BJ (cell line): ENCODE measurements around the gene NTRK3. TPM values are rescaled to one million over a fixed set of nuclear protein-coding genes. Genes with fewer than 3 reads are reported as not detected.
"Not testable (repeated sequence)": the region's sequence is repeated elsewhere in the genome, so short reads cannot be mapped to it uniquely, and the experiment has no call there.

ENCODE experiments used
- CTCF ChIA-PET: fragments of 350-600 bp; formaldehyde crosslinking; extraction: SDS; loops from one replicate; lab custom pipeline; 2021; ENCODE audit warnings: antibody characterized with exemption, inconsistent platforms; lab: Yijun Ruan, JAX
- POLR2A ChIA-PET: fragments of 300-600 bp; sonication (Branson Sonifier 250); formaldehyde crosslinking; extraction: SDS; loops from one replicate; lab custom pipeline; 2021; ENCODE audit warnings: antibody characterized with exemption; lab: Charles Lee
- DNase-seq: peaks from one replicate; pipeline ENCODE4 v3.0.0-alpha.2; 2011; ENCODE audit warnings: low read depth
- H3K27me3 ChIP-seq: 2 replicates; pipeline ENCODE4 v1.6.0; 2011; ENCODE audit warnings: low read length; ENCODE audit not compliant: control insufficient read depth, insufficient read depth
- H3K36me3 ChIP-seq: 2 replicates; pipeline ENCODE4 v1.5.1; 2011; ENCODE audit warnings: low read length; ENCODE audit not compliant: control insufficient read depth, insufficient read depth
- H3K4me3 ChIP-seq: 2 replicates; pipeline ENCODE4 v1.5.1; 2011; ENCODE audit warnings: low read depth, mild to moderate bottlenecking, control low read depth, low read length
- CTCF ChIP-seq: IDR thresholded peaks from 2 replicates; pipeline ENCODE4 v1.5.1; 2011; ENCODE audit warnings: low read depth, mild to moderate bottlenecking, control low read depth, inconsistent platforms, low read length, moderate library complexity; ENCODE audit not compliant: insufficient read depth
- polyA plus RNA-seq: library from polyadenylated mRNA; depleted of rRNA; stranded (reverse); fragments of >200 nt; gene quantifications from 2 replicates; pipeline ENCODE4 v1.2.3, GENCODE V29; 2011

NTRK3 gene
- polyA plus RNA-seq, 1 experiment = 0.12 TPM

- ChIA-PET POLR2A (no interaction called here), CTCF (no interaction called here)
- no peak overlapping the region for H3K4me3 ChIP-seq
- no peaks in the 10 kb centered on the region for H3K27me3 ChIP-seq
- H3K36me3 ChIP-seq = no peaks in the 10 kb centered on the region
- DNase-seq = no peak
- no peak for TF ChIP-seq CTCF
Measured at GRCh38 chr15:87849181-87849580, 407.4 kb downstream of the NTRK3 start.

- CTCF ChIA-PET = no interaction called here
- DNase-seq = no peak
- Histone ChIP-seq H3K27me3 (no peaks in the 10 kb centered on the region), H3K36me3 (no peaks in the 10 kb centered on the region), H3K4me3 (no peak overlapping the region)
- no peak for TF ChIP-seq CTCF
- POLR2A ChIA-PET = no interaction called here
Measured at GRCh38 chr15:87848012-87848411, 408.5 kb downstream of the NTRK3 start.

- POLR2A ChIA-PET = no interaction called here
- no peak overlapping the region for H3K4me3 ChIP-seq
- no peak for TF ChIP-seq CTCF
- CTCF ChIA-PET = no interaction called here
- H3K36me3 ChIP-seq = no peaks in the 10 kb centered on the region
- no peaks in the 10 kb centered on the region for H3K27me3 ChIP-seq
- DNase-seq = no peak
Measured at GRCh38 chr15:87846746-87847145, 409.8 kb downstream of the NTRK3 start.

- no peak for TF ChIP-seq CTCF
- Histone ChIP-seq H3K4me3 (no peak overlapping the region), H3K27me3 (no peaks in the 10 kb centered on the region), H3K36me3 (no peaks in the 10 kb centered on the region)
- DNase-seq = no peak
- ChIA-PET POLR2A (no interaction called here), CTCF (no interaction called here)
Measured at GRCh38 chr15:87843312-87843711, 413.2 kb downstream of the NTRK3 start.

- no peaks in the 10 kb centered on the region for H3K27me3 ChIP-seq
- no peak for DNase-seq
- CTCF ChIA-PET = interaction anchor here (1.2 kb wide), 1 partner anchor 16 kb away, joined by 3 read pairs; no protein-coding TSS in a partner anchor
Measured at GRCh38 chr15:87841426-87841998, 415.0 kb downstream of the NTRK3 start.

GRCh38 chr15:87835830-87836229 lies 420.7 kb downstream of the NTRK3 start:
- H3K4me3 ChIP-seq, DNase-seq, POLR2A ChIA-PET, H3K36me3 ChIP-seq, H3K27me3 ChIP-seq, CTCF ChIA-PET: not testable (repeated sequence)

More at GRCh38 chr15:87841426-87841998, 415.0 kb downstream of the NTRK3 start:
- POLR2A ChIA-PET = no interaction called here
- H3K36me3 ChIP-seq = no peaks in the 10 kb centered on the region
- no peak overlapping the region for H3K4me3 ChIP-seq
- no peak for TF ChIP-seq CTCF

- POLR2A ChIA-PET = not testable (repeated sequence)
Measured at GRCh38 chr15:87833333-87833732, 423.2 kb downstream of the NTRK3 start.

More at GRCh38 chr15:87833333-87833732, 423.2 kb downstream of the NTRK3 start:
- CTCF ChIA-PET, H3K36me3 ChIP-seq, H3K4me3 ChIP-seq, H3K27me3 ChIP-seq, DNase-seq: not testable (repeated sequence)
